ENCODE data around the gene ZNF425.

- TF ChIP-seq POLR2A (IDR thresholded peaks at IDR 0.05; ENCODE audit: low read length) (no peak), GATA1 (IDR thresholded peaks at IDR 0.05; ENCODE audit: low read depth, low read length) (no peak)
Observed at GRCh38 chr7:149081914-149082313, 44.2 kb downstream of the ZNF425 start.
